DND-41 (cell line): ENCODE results near the gene DAZAP1.

Source experiments
- ATAC-seq: fragments of 200-7000 bp; cut with Tn5 transposase; 3 replicates; pipeline ENCODE4 v1.9.1; 2021; ENCODE audit warnings: low read depth; ENCODE audit not compliant: insufficient read depth
- DNase-seq: peaks from one replicate; pipeline ENCODE4 v3.0.0-alpha.2; 2020
- H2AFZ ChIP-seq: 2 replicates; pipeline ENCODE4 v1.6.0; 2012; ENCODE audit warnings: low read depth, low read length
- H3K27ac ChIP-seq: 2 replicates; pipeline ENCODE4 v1.5.1; 2012; ENCODE audit warnings: low read length, inconsistent platforms
- H3K27me3 ChIP-seq: fragments of 200-600 bp; sonication (generic); 2 replicates; pipeline ENCODE4 v1.6.0; 2012; ENCODE audit warnings: low read length, mild to moderate bottlenecking, inconsistent platforms; ENCODE audit not compliant: insufficient read depth, poor library complexity
- H3K36me3 ChIP-seq: 2 replicates; pipeline ENCODE4 v1.5.1; 2012; ENCODE audit warnings: low read length, inconsistent platforms; ENCODE audit not compliant: insufficient read depth
- H3K4me1 ChIP-seq: 2 replicates; pipeline ENCODE4 v1.5.1; 2012; ENCODE audit warnings: mild to moderate bottlenecking, low read length; ENCODE audit not compliant: insufficient read depth
- H3K4me2 ChIP-seq: 2 replicates; pipeline ENCODE4 v1.6.0; 2012; ENCODE audit warnings: mild to moderate bottlenecking, moderate library complexity, low read length, inconsistent platforms; ENCODE audit not compliant: insufficient read depth
- H3K4me3 ChIP-seq, 2 experiments: fragments of 200-600 bp in 1 of 2; shearing (Covaris generic) in 1 of 2; 2 replicates each; pipeline ENCODE4 v1.5.1; 2012 to 2016; ENCODE audit warnings: inconsistent platforms in 2 of 2, low read length in 2 of 2, mild to moderate bottlenecking in 2 of 2, low read depth in 1 of 2, moderate library complexity in 1 of 2
- H3K79me2 ChIP-seq: 2 replicates; pipeline ENCODE4 v1.6.0; 2012; ENCODE audit warnings: low read length, inconsistent platforms; ENCODE audit not compliant: insufficient read depth
- H3K9ac ChIP-seq: 2 replicates; pipeline ENCODE4 v1.6.0; 2012; ENCODE audit warnings: low read depth, mild to moderate bottlenecking, inconsistent platforms, low read length, moderate library complexity
- H3K9me3 ChIP-seq: 2 replicates; pipeline ENCODE4 v1.5.1; 2012; ENCODE audit warnings: low read length, moderate library complexity, mild to moderate bottlenecking, inconsistent platforms; ENCODE audit not compliant: insufficient read depth, severe bottlenecking
- H4K20me1 ChIP-seq: 2 replicates; pipeline ENCODE4 v1.6.0; 2012; ENCODE audit warnings: low read length; ENCODE audit not compliant: insufficient read depth
- CTCF ChIP-seq: IDR thresholded peaks from 2 replicates; pipeline ENCODE4 v1.5.1; 2012; ENCODE audit warnings: borderline replicate concordance, low read length, moderate library complexity, mild to moderate bottlenecking; ENCODE audit not compliant: poor library complexity, severe bottlenecking; ENCODE audit errors: extremely low read depth
- EZH2 ChIP-seq: IDR thresholded peaks from 3 replicates; pipeline ENCODE4 v1.6.1; 2012; ENCODE audit warnings: borderline replicate concordance, low read depth, mild to moderate bottlenecking, moderate library complexity, low read length, inconsistent platforms; ENCODE audit not compliant: severe bottlenecking

DAZAP1 gene

GRCh38 chr19:1421958-1422305 lies 14.5 kb downstream of the DAZAP1 start:
- Histone ChIP-seq H3K79me2 (peaks cover 97% of the 10 kb centered on the region), H3K4me2 (no peak overlapping the region), H3K36me3 (peaks cover 99% of the 10 kb centered on the region), H3K4me1 (no peaks in the 10 kb centered on the region), H3K27ac (no peak overlapping the region), H3K9ac (no peak overlapping the region), H3K4me3 (no peak overlapping the region), H4K20me1 (peaks cover 97% of the 10 kb centered on the region), H2AFZ (no peak overlapping the region), H3K27me3 (no peaks in the 10 kb centered on the region), H3K9me3 (no peaks in the 10 kb centered on the region)
- TF ChIP-seq EZH2 (no peak), CTCF (no peak)
- ATAC-seq = no peak; the same call in 2 of the 3 replicates
- DNase-seq = no peak

- Histone ChIP-seq H3K9me3 (no peaks in the 10 kb centered on the region), H3K9ac (no peak overlapping the region), H3K27me3 (no peaks in the 10 kb centered on the region), H3K4me3 (no peak overlapping the region), H3K4me1 (no peaks in the 10 kb centered on the region), H3K4me2 (no peak overlapping the region), H2AFZ (no peak overlapping the region), H3K79me2 (peaks cover 97% of the 10 kb centered on the region), H4K20me1 (peaks cover 97% of the 10 kb centered on the region), H3K27ac (no peak overlapping the region), H3K36me3 (peaks cover 99% of the 10 kb centered on the region)
- TF ChIP-seq CTCF = no peak
- TF ChIP-seq EZH2 = no peak
- ATAC-seq (no peak), DNase-seq (no peak)
Measured at GRCh38 chr19:1422360-1422759, 15.0 kb downstream of the DAZAP1 start.

- Histone ChIP-seq H3K36me3 (peaks cover 99% of the 10 kb centered on the region), H3K27ac (no peak overlapping the region), H3K79me2 (peaks cover 97% of the 10 kb centered on the region), H3K4me3 (no peak overlapping the region), H3K4me1 (no peaks in the 10 kb centered on the region), H3K9me3 (no peaks in the 10 kb centered on the region), H4K20me1 (peaks cover 96% of the 10 kb centered on the region), H3K9ac (no peak overlapping the region), H2AFZ (no peak overlapping the region), H3K4me2 (no peak overlapping the region), H3K27me3 (no peaks in the 10 kb centered on the region)
- DNase-seq (no peak), ATAC-seq (no peak)
- TF ChIP-seq CTCF (no peak), EZH2 (no peak)
Measured at GRCh38 chr19:1422943-1423342, 15.6 kb downstream of the DAZAP1 start.

GRCh38 chr19:1423436-1424191 lies 16.2 kb downstream of the DAZAP1 start:
- no peaks in the 10 kb centered on the region for H3K4me1 ChIP-seq
- DNase-seq (no peak), ATAC-seq (no peak)
- no peak overlapping the region for H3K4me3 ChIP-seq
- TF ChIP-seq EZH2 = no peak
- no peak overlapping the region for H2AFZ ChIP-seq
- peaks cover 99% of the 10 kb centered on the region for H3K36me3 ChIP-seq
- H4K20me1 ChIP-seq = peaks cover 91% of the 10 kb centered on the region
- H3K4me2 ChIP-seq = no peak overlapping the region
- H3K9ac ChIP-seq = no peak overlapping the region
- no peaks in the 10 kb centered on the region for H3K9me3 ChIP-seq
- no peak overlapping the region for H3K27ac ChIP-seq
- no peaks in the 10 kb centered on the region for H3K27me3 ChIP-seq
- H3K79me2 ChIP-seq = peaks cover 95% of the 10 kb centered on the region
